IMR-90 (cell line): ENCODE measurements around the gene PPM1L. TPM values are rescaled to one million over a fixed set of nuclear protein-coding genes. Genes with fewer than 3 reads are reported as not detected.

Experiments
- ATAC-seq: fragments of 200-7000 bp; cut with Tn5 transposase; 2 replicates; pipeline ENCODE4 v1.9.1; 2020; ENCODE audit warnings: low read depth, mild to moderate bottlenecking, moderate library complexity
- BruUV-seq: library from RNA; stranded (reverse); fragments of 400-500 nt; replicated peaks from 2 replicates; lab custom pipeline; 2021; lab: Mats Ljungman, UMichigan
- CTCF ChIA-PET: fragments of 300-600 bp; formaldehyde crosslinking; extraction: SDS; loops from one replicate; lab custom pipeline; 2021; ENCODE audit warnings: antibody characterized with exemption; lab: Yijun Ruan, JAX
- POLR2A ChIA-PET: fragments of 300-600 bp; sonication (Branson Sonifier 250); formaldehyde crosslinking; loops from one replicate; lab custom pipeline; 2022; ENCODE audit warnings: antibody characterized with exemption; ENCODE audit not compliant: unreplicated experiment; lab: Charles Lee
- DNase-seq: peaks from one replicate; pipeline ENCODE4 v3.0.0; 2013
- H2AFZ ChIP-seq: replicated peaks from 2 replicates; pipeline ENCODE3; 2013; ENCODE audit warnings: low read length, mild to moderate bottlenecking; ENCODE audit not compliant: poor library complexity
- H2AK5ac ChIP-seq: 2 replicates; pipeline ENCODE4 v1.6.1; 2013; ENCODE audit warnings: low read depth, low read length, inconsistent platforms
- H2AK9ac ChIP-seq: replicated peaks from 2 replicates; pipeline ENCODE3; 2013; ENCODE audit warnings: mild to moderate bottlenecking, low read depth, low read length, moderate library complexity; ENCODE audit not compliant: poor library complexity
- H2BK120ac ChIP-seq: 2 replicates; pipeline ENCODE4 v1.6.1; 2013; ENCODE audit warnings: low read depth, low read length, inconsistent platforms
- H2BK15ac ChIP-seq: 3 replicates; pipeline ENCODE4 v1.6.1; 2013; ENCODE audit warnings: low read depth, low read length, inconsistent platforms
- H2BK20ac ChIP-seq: 2 replicates; pipeline ENCODE4 v1.6.1; 2013; ENCODE audit warnings: low read depth, mild to moderate bottlenecking, inconsistent platforms, low read length, moderate library complexity
- H2BK5ac ChIP-seq: 2 replicates; pipeline ENCODE4 v1.6.1; 2013; ENCODE audit warnings: mild to moderate bottlenecking, low read depth, low read length, inconsistent platforms; ENCODE audit not compliant: poor library complexity, severe bottlenecking
- H3K14ac ChIP-seq: replicated peaks from 2 replicates; pipeline ENCODE4 v1.6.1; 2013; ENCODE audit warnings: low read depth, low read length, inconsistent platforms
- H3K18ac ChIP-seq: 2 replicates; pipeline ENCODE4 v1.6.1; 2013; ENCODE audit warnings: low read depth, low read length, control low read depth
- H3K23ac ChIP-seq: 2 replicates; pipeline ENCODE4 v1.6.1; 2013; ENCODE audit warnings: low read depth, low read length, inconsistent platforms
- H3K27ac ChIP-seq: 2 replicates; pipeline ENCODE4 v1.5.1; 2013; ENCODE audit warnings: mild to moderate bottlenecking, control low read depth, low read length; ENCODE audit not compliant: insufficient read depth
- H3K27me3 ChIP-seq: 2 replicates; pipeline ENCODE4 v1.6.1; 2013; ENCODE audit warnings: low read length; ENCODE audit not compliant: control insufficient read depth, insufficient read depth
- H3K36me3 ChIP-seq: 2 replicates; pipeline ENCODE4 v1.6.1; 2013; ENCODE audit warnings: low read length, mixed read lengths; ENCODE audit not compliant: control insufficient read depth, insufficient read depth
- H3K4ac ChIP-seq: 2 replicates; pipeline ENCODE4 v1.6.1; 2013; ENCODE audit warnings: low read depth, low read length, inconsistent platforms
- H3K4me1 ChIP-seq: 2 replicates; pipeline ENCODE4 v1.6.1; 2013; ENCODE audit warnings: low read length, mixed read lengths; ENCODE audit not compliant: control insufficient read depth, insufficient read depth
- H3K4me2 ChIP-seq: 2 replicates; pipeline ENCODE4 v1.6.1; 2013; ENCODE audit warnings: low read depth, mild to moderate bottlenecking, control low read depth, low read length, moderate library complexity
- H3K4me3 ChIP-seq: 2 replicates; pipeline ENCODE4 v1.5.1; 2013; ENCODE audit warnings: low read depth, mild to moderate bottlenecking, control low read depth, low read length, moderate library complexity; ENCODE audit not compliant: insufficient read depth
- H3K56ac ChIP-seq: 2 replicates; pipeline ENCODE4 v1.6.1; 2013; ENCODE audit warnings: low read length, inconsistent platforms; ENCODE audit not compliant: insufficient read depth; ENCODE audit errors: extremely low read depth
- H3K79me1 ChIP-seq, 2 experiments: 2 replicates each; pipeline ENCODE4 v1.6.1; 2013; ENCODE audit warnings: low read length in 2 of 2, inconsistent platforms in 1 of 2, low read depth in 1 of 2
- H3K9ac ChIP-seq: 2 replicates; pipeline ENCODE4 v1.6.1; 2013; ENCODE audit warnings: low read depth, low read length, control low read depth
- H3K9me1 ChIP-seq: 2 replicates; pipeline ENCODE4 v1.6.1; 2013; ENCODE audit warnings: low read length, inconsistent platforms; ENCODE audit not compliant: insufficient read depth
- H3K9me3 ChIP-seq: 2 replicates; pipeline ENCODE4 v1.6.1; 2013; ENCODE audit warnings: low read length; ENCODE audit not compliant: control insufficient read depth, insufficient read depth
- H4K20me1 ChIP-seq: 2 replicates; pipeline ENCODE4 v1.6.1; 2013; ENCODE audit warnings: low read length, inconsistent platforms; ENCODE audit not compliant: insufficient read depth
- H4K5ac ChIP-seq: 2 replicates; pipeline ENCODE4 v1.6.1; 2013; ENCODE audit warnings: mild to moderate bottlenecking, low read depth, low read length, control low read depth
- H4K8ac ChIP-seq, 2 experiments: 2 replicates each; pipeline ENCODE4 v1.6.1; 2013; ENCODE audit warnings: low read depth in 2 of 2, low read length in 2 of 2, control low read depth in 1 of 2, inconsistent platforms in 1 of 2
- H4K91ac ChIP-seq: 2 replicates; pipeline ENCODE4 v1.6.1; 2013; ENCODE audit warnings: low read depth, low read length, inconsistent platforms; ENCODE audit not compliant: insufficient read depth
- CHD1 ChIP-seq: IDR thresholded peaks from 2 replicates; pipeline ENCODE4 v1.6.1; 2012; ENCODE audit warnings: low read depth, low read length, improper control_type of control experiment
- MAFK ChIP-seq: IDR thresholded peaks from 2 replicates; pipeline ENCODE4 v1.6.1; 2012; ENCODE audit warnings: low read depth, low read length, improper control_type of control experiment
- NFE2L2 ChIP-seq: fragments of 150-350 bp; IDR thresholded peaks from 2 replicates; pipeline ENCODE4 v1.6.1; 2016; ENCODE audit warnings: low read depth, mild to moderate bottlenecking, low read length
- dilution Hi-C: fragments of 300-500 bp; cut with HindIII; formaldehyde crosslinking; loops from one replicate; pipeline ENCODE4 v1.14.3; 2018; ENCODE audit warnings: low sequenced_read_pairs; ENCODE audit not compliant: unreplicated experiment
- in situ Hi-C: fragments of 300-500 bp; cut with MboI; formaldehyde crosslinking; loops from 3 replicates; pipeline ENCODE4 v1.14.3; 2019; ENCODE audit warnings: low sequenced_read_pairs, inconsistent platforms, mixed read lengths
- intact Hi-C: fragments of 100-400 bp; cut with micrococcal nuclease; formaldehyde crosslinking; loops from 2 replicates; pipeline ENCODE4 v1.10.0; 2022
- polyA plus RNA-seq, 3 experiments: library from polyadenylated mRNA; depleted of rRNA; stranded (reverse); fragments of >200 nt; gene quantifications; 2 replicates each; pipeline ENCODE4 v1.2.3, GENCODE V29; 2012; ENCODE audit warnings: low replicate concordance in 1 of 3
- total RNA-seq: library from RNA; depleted of rRNA; stranded (reverse); fragments of >200 nt; gene quantifications from 2 replicates; pipeline ENCODE4 v1.2.3, GENCODE V29; 2012

PPM1L gene
- total and polyA plus RNA-seq, 2 of the 4 experiments (the other 2 are of a cell fraction): 0.14 to 0.18 TPM

- no peak for ATAC-seq
- Histone ChIP-seq H4K5ac (no peak overlapping the region), H3K27ac (no peak overlapping the region), H2AK9ac (no peak overlapping the region), H2BK5ac (no peak overlapping the region), H3K4me3 (no peak overlapping the region), H4K20me1 (no peaks in the 10 kb centered on the region), H2BK120ac (no peak overlapping the region), H3K14ac (no peak overlapping the region), H4K91ac (no peak overlapping the region), H3K79me1 (no peaks in the 10 kb centered on the region), H3K23ac (no peak overlapping the region), H3K4me1 (no peaks in the 10 kb centered on the region), H3K27me3 (no peaks in the 10 kb centered on the region), H3K9me1 (no peaks in the 10 kb centered on the region), H2BK15ac (no peak overlapping the region), H4K8ac (no peak overlapping the region), H3K18ac (no peak overlapping the region), H2AK5ac (no peak overlapping the region), H3K9me3 (no peaks in the 10 kb centered on the region), H3K4ac (no peak overlapping the region), H3K9ac (no peak overlapping the region), H3K56ac (no peak overlapping the region), H3K36me3 (no peaks in the 10 kb centered on the region), H2BK20ac (no peak overlapping the region), H3K4me2 (no peak overlapping the region), H2AFZ (no peak overlapping the region)
- POLR2A ChIA-PET: no interaction called here
- in situ Hi-C loops: no loop called here
- intact Hi-C loops: no loop called here
- BruUV-seq: no TSS peak
- no peak for TF ChIP-seq CHD1
- TF ChIP-seq NFE2L2: no peak
- peak; percentile 91 for TF ChIP-seq MAFK
- CTCF ChIA-PET: interaction anchor here (0.6 kb wide), 1 partner anchor 542 kb away, joined by 10 read pairs; no protein-coding TSS in a partner anchor
- DNase-seq: no peak
- dilution Hi-C loops: no loop called here
Observed at GRCh38 chr3:160893207-160893606, 137.2 kb downstream of the PPM1L start.
